Measurements from ENCODE around the gene TRAPPC2L. TPM values are rescaled to one million over a fixed set of nuclear protein-coding genes. Genes with fewer than 3 reads are reported as not detected.

TRAPPC2L gene
- total RNA-seq, 3 donors from 2014 or later, result 30.6 to 57.9 (median 40.7) TPM

DNA sequence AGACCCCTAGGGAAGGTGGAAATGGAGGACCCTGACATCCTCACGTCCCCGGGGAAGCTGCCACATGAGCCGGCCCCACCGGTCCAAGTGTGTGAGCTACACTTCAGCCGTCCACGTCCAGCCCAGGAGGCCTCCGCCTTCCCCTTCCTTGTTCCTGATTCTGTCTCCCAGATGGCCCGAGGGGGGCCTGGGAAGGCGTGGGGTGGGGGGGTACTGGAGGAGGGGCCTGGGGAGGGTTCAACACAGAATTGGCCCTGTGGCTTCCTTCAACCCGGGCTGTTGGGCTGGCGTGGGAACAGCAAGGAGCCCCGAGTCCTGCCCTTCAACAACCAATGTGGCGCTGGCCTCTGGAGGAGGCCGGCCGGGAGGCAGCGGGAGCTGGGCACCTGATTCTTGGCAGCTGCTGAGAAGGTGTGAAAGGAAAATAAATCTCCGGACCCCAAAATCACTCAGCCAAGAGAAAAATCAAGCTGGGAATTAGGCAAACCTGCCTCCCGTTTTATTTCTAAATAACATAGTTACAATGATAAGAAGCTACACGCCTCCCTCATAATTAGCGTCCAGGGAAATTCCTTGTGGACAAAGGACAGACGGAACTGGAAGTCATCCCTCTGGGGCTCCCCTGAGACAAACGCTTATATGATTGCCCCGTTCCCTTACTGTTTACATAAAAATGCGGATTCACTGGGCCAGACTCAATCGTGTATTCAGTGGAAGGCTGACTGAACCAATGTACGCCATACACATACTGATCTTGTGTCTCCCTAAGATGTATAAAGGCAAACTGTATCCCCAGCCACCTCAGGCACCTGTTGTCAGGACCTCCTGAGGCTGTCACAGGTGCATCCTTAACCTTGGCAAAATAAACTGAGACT lies 43.4 kb upstream of the TRAPPC2L start:
- peak in 1 of 3 donors; percentile 46 for DNase-seq
- peak; percentile 2 for ATAC-seq
- intact Hi-C loops (cut with DNase I, micrococcal nuclease), result no loop called here
- peaks cover 25% of the 10 kb centered on the region for H3K4me1 ChIP-seq (ENCODE audit: low read depth)
- TF ChIP-seq CTCF (IDR thresholded peaks at IDR 0.05), result no peak
- no peaks in the 10 kb centered on the region for H3K9me3 ChIP-seq
- H3K4me3 ChIP-seq, result no peak overlapping the region
- no peaks in the 10 kb centered on the region for H3K36me3 ChIP-seq (ENCODE audit: low read depth)

GRCh38 chr16:88814144-88814502 lies 42.8 kb upstream of the TRAPPC2L start:
- TF ChIP-seq CTCF (IDR thresholded peaks at IDR 0.05), result no peak
- intact Hi-C loops (cut with DNase I, micrococcal nuclease), result no loop called here
- ATAC-seq, result no peak

DNA sequence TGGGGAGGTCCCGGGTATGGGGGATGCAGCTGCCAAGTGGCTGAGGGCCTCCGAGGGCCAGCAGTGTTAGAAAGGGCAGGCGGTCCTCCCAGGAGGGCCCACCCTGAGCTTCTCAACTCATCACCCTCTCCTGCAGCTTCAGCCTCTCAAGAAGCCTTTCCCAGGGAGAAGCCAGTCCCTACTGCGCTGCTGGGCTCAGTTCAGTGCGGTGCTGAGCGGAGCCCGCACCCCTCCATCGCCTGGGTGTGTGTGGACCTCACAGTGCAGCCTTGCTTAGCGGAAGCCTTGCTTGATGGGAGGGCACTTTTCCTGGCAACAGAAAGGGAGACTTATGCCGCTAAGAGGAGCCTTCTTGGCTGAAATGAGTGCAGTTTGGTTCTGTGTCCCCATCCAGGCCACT lies 41.7 kb upstream of the TRAPPC2L start:
- DNase-seq, result peak in 1 of 3 donors; percentile 39
- H3K9me3 ChIP-seq, result no peaks in the 10 kb centered on the region
- no peak for TF ChIP-seq CTCF (IDR thresholded peaks at IDR 0.05)
- intact Hi-C loops (cut with DNase I, micrococcal nuclease), result no loop called here
- H3K36me3 ChIP-seq (ENCODE audit: low read depth), result no peaks in the 10 kb centered on the region
- H3K4me3 ChIP-seq, result no peak overlapping the region
- ATAC-seq, result no peak
- H3K4me1 ChIP-seq (ENCODE audit: low read depth), result peaks cover 21% of the 10 kb centered on the region

More at GRCh38 chr16:88814144-88814502, 42.8 kb upstream of the TRAPPC2L start:
- Histone ChIP-seq H3K36me3 (ENCODE audit: low read depth) (no peaks in the 10 kb centered on the region), H3K4me1 (ENCODE audit: low read depth) (peaks cover 25% of the 10 kb centered on the region), H3K9me3 (no peaks in the 10 kb centered on the region), H3K4me3 (no peak overlapping the region)
- no peak for DNase-seq

DNA sequence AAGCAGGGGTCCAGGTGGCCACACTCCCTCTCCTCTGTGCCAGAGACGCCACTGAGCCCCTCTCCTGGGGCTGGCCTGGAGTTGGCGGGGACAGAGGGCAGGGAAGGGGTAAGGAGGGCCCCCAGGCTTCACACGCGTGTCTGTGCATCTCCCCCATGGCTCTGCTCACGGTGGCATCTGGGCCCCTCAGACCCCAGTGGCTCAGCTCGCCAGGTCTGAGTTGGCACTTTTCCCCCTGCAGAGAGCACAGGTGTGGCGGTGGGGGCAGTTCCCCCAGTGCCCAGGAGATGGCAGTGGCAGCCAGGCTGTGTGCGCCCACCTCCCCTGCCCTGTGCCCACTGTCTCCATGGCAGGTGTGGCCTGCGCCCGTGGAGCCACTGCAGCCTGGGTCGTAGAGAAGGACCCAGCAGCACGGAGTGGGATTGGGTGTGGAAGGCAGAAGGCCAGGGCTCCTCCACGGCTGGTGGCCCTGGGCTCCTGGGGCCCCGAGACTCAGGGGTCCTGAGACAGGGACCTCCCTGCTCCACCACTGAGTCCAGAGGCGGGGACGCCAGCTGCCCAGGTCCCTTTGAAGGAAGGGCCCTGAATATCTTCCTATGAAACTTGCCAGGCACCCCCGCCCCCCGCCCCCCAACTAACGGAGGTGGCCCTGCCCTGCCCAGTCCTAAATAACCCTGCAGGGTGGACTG lies 40.9 kb upstream of the TRAPPC2L start:
- H3K9me3 ChIP-seq, result no peaks in the 10 kb centered on the region
- ATAC-seq (no peak), DNase-seq (peak; percentile 58 to 73 (median 63))
- intact Hi-C loops (cut with DNase I, micrococcal nuclease), result no loop called here
- peak; percentile 76 for TF ChIP-seq CTCF (IDR thresholded peaks at IDR 0.05)
- H3K4me3 ChIP-seq, result no peak overlapping the region
- H3K36me3 ChIP-seq (ENCODE audit: low read depth), result no peaks in the 10 kb centered on the region
- peaks cover 13% of the 10 kb centered on the region for H3K4me1 ChIP-seq (ENCODE audit: low read depth)

DNA sequence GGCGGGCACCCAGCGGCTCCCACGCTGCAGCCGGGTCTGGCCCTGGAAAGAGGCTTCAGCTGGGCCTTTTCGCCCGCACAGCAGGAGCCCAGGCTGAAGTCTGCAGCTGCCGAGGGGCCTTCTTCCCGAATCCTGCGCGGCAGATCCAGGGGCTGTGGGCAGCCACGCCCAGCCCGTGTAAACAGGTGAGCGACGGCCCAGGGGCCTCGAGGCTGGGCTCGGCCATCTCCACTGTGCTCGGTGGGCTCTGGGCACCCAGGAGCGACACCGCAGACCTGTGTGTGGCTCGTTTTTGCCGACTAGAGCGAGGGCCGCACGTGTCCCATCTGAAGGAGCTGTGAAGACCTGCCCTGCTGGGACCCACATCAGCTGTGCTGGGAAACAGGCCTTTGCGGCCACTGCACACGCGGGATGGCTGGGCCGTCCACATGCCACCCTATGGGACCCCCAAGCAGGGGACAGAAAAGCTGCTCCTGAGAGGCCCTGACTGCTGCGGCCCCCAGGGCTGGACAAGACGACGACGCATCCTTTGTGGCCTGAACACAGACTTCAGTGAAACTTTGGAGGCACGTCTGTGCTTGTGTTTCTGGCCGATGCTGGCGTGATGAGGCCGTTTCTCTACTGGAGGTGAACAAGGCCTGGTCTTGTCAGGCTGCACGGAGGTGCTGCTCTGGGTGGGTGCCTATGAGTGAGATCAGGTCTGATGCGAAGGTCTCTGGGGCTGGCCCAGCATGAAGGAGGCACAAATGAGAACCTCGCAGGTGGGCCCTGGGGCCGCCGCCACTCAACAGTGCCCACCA lies 40.0 kb upstream of the TRAPPC2L start:
- no peak for ATAC-seq
- H3K4me1 ChIP-seq (ENCODE audit: low read depth), result peaks cover 11% of the 10 kb centered on the region
- intact Hi-C loops (cut with DNase I, micrococcal nuclease), result no loop called here
- no peak for DNase-seq
- H3K4me3 ChIP-seq, result no peak overlapping the region
- no peaks in the 10 kb centered on the region for H3K36me3 ChIP-seq (ENCODE audit: low read depth)
- no peak for TF ChIP-seq CTCF (IDR thresholded peaks at IDR 0.05)
- H3K9me3 ChIP-seq, result no peaks in the 10 kb centered on the region

Data from mucosa of descending colon (tissue), 3 donors.